Activated CD4-positive, alpha-beta T cell treated with anti-CD3 and anti-CD28 coated beads, Interleukin-10, Interleukin-2, amounts not matched to agents 100 ng/mL and 50 ng/mL, durations not matched to agents 16 hours and 8 hours (primary cell): ENCODE measurements around the gene MAN1B1.
"Not testable (repeated sequence)": the region's sequence is repeated elsewhere in the genome, so short reads cannot be mapped to it uniquely, and the experiment has no call there.

Source experiments
- DNase-seq: peaks from one replicate; pipeline ENCODE4 v3.0.0-alpha.2; 2020

MAN1B1 gene

GRCh38 chr9:137112564-137113384 lies 26.0 kb downstream of the MAN1B1 start:
- DNase-seq, result no peak

- DNase-seq, result peak; percentile 37
Measured at GRCh38 chr9:137113385-137114159, 26.8 kb downstream of the MAN1B1 start.

- no peak for DNase-seq
Measured at GRCh38 chr9:137114220-137114612, 27.4 kb downstream of the MAN1B1 start.

- DNase-seq, result peak; percentile 85
Measured at GRCh38 chr9:137114613-137115393, 28.0 kb downstream of the MAN1B1 start, which contains the start of gene DPP7. DPP7 (minus strand) TSS chr9:137114733; CDS start chr9:137114713, 20 bp downstream.

- DNase-seq, result no peak
Measured at GRCh38 chr9:137115394-137116026, 28.7 kb downstream of the MAN1B1 start.

GRCh38 chr9:137116027-137116507 lies 29.3 kb downstream of the MAN1B1 start:
- DNase-seq, result no peak

GRCh38 chr9:137116728-137117127 lies 29.9 kb downstream of the MAN1B1 start:
- no peak for DNase-seq

- no peak for DNase-seq
Measured at GRCh38 chr9:137117269-137117731, 30.5 kb downstream of the MAN1B1 start.

GRCh38 chr9:137118092-137118603 lies 31.4 kb downstream of the MAN1B1 start:
- DNase-seq, result not testable (repeated sequence)

GRCh38 chr9:137121927-137122795 lies 35.4 kb downstream of the MAN1B1 start:
- DNase-seq, result not testable (repeated sequence)

- not testable (repeated sequence) for DNase-seq
Measured at GRCh38 chr9:137122796-137123467, 36.1 kb downstream of the MAN1B1 start.

GRCh38 chr9:137123468-137123837 lies 36.7 kb downstream of the MAN1B1 start:
- DNase-seq, result no peak

- DNase-seq, result not testable (repeated sequence)
Measured at GRCh38 chr9:137123952-137124462, 37.2 kb downstream of the MAN1B1 start.

- no peak for DNase-seq
Measured at GRCh38 chr9:137126786-137127185, 40.0 kb downstream of the MAN1B1 start.

- peak; percentile 59 for DNase-seq
Measured at GRCh38 chr9:137127301-137128157, 40.7 kb downstream of the MAN1B1 start.

- DNase-seq, result peak; percentile 54
Measured at GRCh38 chr9:137128158-137128861, 41.5 kb downstream of the MAN1B1 start.

- DNase-seq, result peak; percentile 32
Measured at GRCh38 chr9:137128862-137129455, 42.2 kb downstream of the MAN1B1 start.
